ES-I3 (cell line): Measurements from ENCODE around the gene ADSS1.

Experiments
- H3K36me3 ChIP-seq: 2 replicates; pipeline ENCODE4 v1.6.1; 2013; ENCODE audit warnings: mild to moderate bottlenecking, low read length, control low read depth, moderate library complexity; ENCODE audit not compliant: insufficient read depth
- H3K4me1 ChIP-seq: 2 replicates; pipeline ENCODE4 v1.6.1; 2013; ENCODE audit warnings: mild to moderate bottlenecking, control low read depth, low read length; ENCODE audit not compliant: insufficient read depth
- H3K9ac ChIP-seq: 2 replicates; pipeline ENCODE4 v1.6.1; 2013; ENCODE audit warnings: low read depth, mild to moderate bottlenecking, low read length, moderate library complexity
- H3K9me3 ChIP-seq: 2 replicates; pipeline ENCODE4 v1.6.1; 2013; ENCODE audit warnings: mild to moderate bottlenecking, low read length, moderate library complexity; ENCODE audit not compliant: control insufficient read depth, insufficient read depth

The ADSS1 gene

DNA sequence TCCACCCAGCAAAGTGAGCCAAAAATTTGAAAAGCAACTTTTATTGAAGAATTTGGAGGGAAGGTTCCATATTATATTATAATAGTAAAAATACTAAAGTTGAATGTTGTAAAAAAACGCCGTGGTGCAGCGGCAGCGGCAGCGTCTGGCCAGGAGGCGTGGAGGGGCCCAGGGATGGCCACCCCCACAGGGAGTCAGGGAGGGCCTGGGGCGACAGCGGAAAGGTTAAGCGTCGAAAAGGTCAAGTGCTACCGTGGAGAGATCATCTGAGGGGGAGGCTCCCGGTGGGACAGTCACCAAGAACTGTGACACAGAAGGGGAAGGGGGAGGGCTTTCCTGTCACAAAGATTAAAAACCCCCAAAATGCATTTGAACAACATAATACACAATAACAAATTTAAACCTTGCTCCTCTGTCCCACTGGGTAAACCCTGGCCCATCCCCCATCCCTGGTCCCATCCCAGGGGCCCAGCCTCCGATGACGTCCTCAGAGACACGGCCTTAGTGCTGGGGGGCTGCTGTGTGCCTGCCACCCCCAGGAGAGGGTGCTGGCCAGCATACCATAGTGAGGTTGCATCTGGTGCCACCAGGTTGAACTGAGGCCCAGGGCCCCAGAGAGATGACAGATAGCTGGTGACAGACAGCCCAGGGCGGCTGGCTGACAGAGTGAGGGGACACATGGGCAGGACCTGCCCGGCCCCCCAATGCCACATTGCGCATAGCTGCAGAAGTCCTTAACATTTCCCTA, 45.5 kb downstream of the ADSS1 start:
- Histone ChIP-seq H3K36me3 (peaks cover 3% of the 10 kb centered on the region), H3K4me1 (peaks cover 5% of the 10 kb centered on the region; the same call in 1 of the 2 replicates), H3K9ac (no peak overlapping the region), H3K9me3 (peaks cover 6% of the 10 kb centered on the region; the same call in 1 of the 2 replicates)

DNA sequence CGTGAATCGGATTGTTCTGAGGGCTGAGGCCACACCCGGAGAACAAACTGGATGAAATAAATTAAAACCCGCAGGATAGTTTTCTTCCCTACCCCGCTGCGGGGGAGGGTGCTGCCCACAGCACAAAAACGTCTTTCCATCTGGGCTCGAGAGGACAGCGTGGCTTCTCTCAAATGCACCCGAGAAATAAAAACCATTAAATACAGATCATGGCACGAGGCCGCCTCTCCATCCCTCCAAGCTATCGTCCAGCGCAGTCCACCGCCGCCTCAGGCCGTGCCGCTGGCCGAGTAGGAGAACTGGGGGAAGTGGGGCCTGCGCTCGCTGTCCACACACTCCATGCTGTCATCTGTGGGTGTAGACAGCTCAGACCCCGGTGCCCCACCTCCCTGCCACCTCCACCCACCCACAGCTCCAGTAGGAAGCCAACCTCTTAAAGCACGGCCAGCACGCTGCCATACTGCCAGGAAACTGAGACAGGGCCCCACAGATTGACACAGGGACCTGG, 46.1 kb downstream of the ADSS1 start:
- Histone ChIP-seq H3K9ac (no peak overlapping the region), H3K4me1 (peaks cover 5% of the 10 kb centered on the region; the same call in 1 of the 2 replicates), H3K9me3 (peaks cover 6% of the 10 kb centered on the region; the same call in 1 of the 2 replicates), H3K36me3 (peaks cover 3% of the 10 kb centered on the region)

- Histone ChIP-seq H3K9me3 (peaks cover 6% of the 10 kb centered on the region; the same call in 1 of the 2 replicates), H3K36me3 (peaks cover 3% of the 10 kb centered on the region), H3K4me1 (peaks cover 5% of the 10 kb centered on the region; the same call in 1 of the 2 replicates), H3K9ac (no peak overlapping the region)
These were observed 46.8 kb downstream of the ADSS1 start for GRCh38 chr14:104770851-104771272.

GRCh38 chr14:104771374-104771773, 47.3 kb downstream of the ADSS1 start:
- H3K36me3 ChIP-seq: peaks cover 3% of the 10 kb centered on the region
- H3K9me3 ChIP-seq: peaks cover 6% of the 10 kb centered on the region; the same call in 1 of the 2 replicates
- peaks cover 5% of the 10 kb centered on the region; the same call in 1 of the 2 replicates for H3K4me1 ChIP-seq
- no peak overlapping the region for H3K9ac ChIP-seq

DNA sequence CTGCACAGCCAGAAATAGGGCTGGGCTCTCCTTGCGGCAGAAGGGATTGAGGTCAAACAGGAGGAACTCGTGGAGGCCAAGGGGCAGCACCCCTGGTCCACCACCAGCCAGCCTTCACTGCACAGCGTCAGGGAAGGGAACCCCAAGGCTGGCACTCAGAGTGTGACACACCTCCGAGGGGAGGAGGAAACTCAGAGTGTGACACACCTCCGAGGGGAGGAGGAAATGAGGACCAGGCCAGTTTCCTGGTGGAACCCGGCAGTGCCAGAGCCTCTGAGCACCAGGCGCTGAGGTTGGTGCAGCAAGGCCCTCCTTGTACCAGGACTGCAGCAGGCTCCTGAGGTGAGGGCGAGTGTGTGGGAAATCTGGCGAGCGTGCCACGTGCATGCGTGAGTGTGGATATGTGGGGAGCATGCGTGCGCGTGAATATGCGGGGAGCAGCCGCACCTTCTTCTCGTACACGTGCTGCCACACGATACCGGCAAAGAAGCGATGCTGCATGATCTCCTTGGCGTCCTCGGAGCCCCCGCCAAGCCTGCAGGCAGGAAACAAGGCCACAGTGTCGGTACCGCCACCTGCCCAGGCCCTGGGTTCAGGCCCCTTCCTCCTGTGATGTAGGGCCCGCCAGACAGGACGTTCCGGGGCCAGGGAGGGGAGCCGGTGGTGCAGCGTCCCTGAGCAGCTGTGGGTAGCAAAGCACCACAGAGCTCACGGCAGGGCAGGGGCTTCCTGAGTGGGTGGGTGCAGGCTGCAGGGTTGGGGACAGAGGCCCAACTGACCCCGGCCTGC, 48.1 kb downstream of the ADSS1 start:
- peaks cover 5% of the 10 kb centered on the region; the same call in 1 of the 2 replicates for H3K4me1 ChIP-seq
- no peak overlapping the region for H3K9ac ChIP-seq
- peaks cover 6% of the 10 kb centered on the region; the same call in 1 of the 2 replicates for H3K9me3 ChIP-seq
- H3K36me3 ChIP-seq: peaks cover 3% of the 10 kb centered on the region

GRCh38 chr14:104772707-104773504, 48.9 kb downstream of the ADSS1 start:
- Histone ChIP-seq H3K4me1 (peaks cover 5% of the 10 kb centered on the region; the same call in 1 of the 2 replicates), H3K9me3 (peaks cover 6% of the 10 kb centered on the region; the same call in 1 of the 2 replicates), H3K9ac (no peak overlapping the region), H3K36me3 (peaks cover 3% of the 10 kb centered on the region)

DNA sequence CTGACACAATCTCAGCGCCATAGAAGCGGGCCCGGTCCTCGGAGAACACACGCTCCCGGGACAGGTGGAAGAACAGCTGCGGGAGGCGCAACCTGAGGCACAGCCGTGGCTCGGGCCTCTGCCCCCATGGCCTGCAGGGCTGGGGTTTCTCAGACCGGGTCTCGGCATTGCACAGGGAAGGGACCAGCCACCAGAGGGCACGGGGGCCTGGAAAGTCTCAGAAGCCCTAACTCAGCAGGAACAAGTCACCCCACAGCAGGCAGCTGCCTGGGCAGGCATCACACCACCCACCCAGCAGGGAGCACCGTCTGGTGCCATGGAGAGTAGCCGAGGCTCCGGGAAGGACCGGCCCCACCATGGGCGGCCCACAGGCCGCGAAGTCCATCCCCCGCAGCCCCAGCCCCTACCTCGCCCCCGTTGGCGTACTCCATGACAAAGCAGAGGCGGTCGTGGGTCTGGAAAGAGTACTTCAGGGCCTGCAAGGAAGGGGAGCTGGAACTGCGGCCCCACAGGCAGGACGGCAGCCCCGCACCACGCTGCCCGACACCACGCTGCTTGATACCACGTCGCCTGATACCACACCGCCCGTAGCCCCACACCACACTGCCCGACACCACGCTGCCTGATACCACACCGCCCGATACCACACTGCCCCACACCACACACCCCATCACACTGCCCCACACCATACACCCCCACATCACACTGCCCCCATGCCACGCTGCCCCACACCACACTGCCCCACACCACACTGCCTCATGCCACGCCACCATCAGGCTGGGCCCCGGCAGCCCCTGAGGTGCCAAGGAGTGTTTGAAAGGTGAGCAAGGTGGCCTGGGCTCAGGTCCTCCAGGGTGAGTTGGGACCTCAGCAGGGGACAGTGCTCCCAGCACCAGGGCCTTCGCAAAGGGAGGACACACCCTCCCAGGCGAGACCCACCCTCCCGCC, 49.8 kb downstream of the ADSS1 start:
- Histone ChIP-seq H3K4me1 (peaks cover 5% of the 10 kb centered on the region; the same call in 1 of the 2 replicates), H3K36me3 (peaks cover 3% of the 10 kb centered on the region), H3K9me3 (peaks cover 6% of the 10 kb centered on the region; the same call in 1 of the 2 replicates), H3K9ac (no peak overlapping the region)

DNA sequence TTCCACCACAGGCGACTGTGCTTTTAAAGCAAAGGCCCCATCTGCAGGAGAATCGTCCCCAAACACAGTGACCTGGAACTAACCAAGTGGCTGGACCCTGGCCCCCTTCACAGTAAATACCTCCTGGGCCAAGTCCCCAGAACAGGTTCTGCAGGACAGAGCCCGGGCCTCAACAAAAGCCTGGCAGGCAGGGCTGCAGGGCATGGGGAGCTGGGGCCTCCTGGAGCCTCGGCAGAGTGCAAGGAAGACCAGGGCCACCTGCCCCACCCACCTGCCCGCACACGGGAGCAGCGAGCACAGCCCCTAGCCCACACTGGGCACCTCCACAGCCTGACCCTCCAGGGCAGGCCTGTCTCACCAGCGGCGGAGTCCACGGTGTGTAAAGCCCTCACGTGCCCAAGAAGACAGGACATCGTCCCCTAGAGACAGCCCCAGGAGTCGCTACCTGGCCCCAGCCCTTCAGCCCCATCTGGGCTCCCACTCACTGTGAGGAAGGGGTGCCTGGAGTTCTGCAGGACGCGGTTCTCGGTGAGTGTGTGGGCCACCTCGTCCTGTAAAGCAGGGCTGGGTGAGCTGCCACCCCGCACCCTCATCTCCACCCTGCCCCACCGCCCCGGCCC, 50.5 kb downstream of the ADSS1 start:
- Histone ChIP-seq H3K4me1 (peaks cover 3% of the 10 kb centered on the region; the same call in 1 of the 2 replicates), H3K9ac (no peak overlapping the region), H3K9me3 (peaks cover 6% of the 10 kb centered on the region; the same call in 1 of the 2 replicates), H3K36me3 (peaks cover 3% of the 10 kb centered on the region)

DNA sequence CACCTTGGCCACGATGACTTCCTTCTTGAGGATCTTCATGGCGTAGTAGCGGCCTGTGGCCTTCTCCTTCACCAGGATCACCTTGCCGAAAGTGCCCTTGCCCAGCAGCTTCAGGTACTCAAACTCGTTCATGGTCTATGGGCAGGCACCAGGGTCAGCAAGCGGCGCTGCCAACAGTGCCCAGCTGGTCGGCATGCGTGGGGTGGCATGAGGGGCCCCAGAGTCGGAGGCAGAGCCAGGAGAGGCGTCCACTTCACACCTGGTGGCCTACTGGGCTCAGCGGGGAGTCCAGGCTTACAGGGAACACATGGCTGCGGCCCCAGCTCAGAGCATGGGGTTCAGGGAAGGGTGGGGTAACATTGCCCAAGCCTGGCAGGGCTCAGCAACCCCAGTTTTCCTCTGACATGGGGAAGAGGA, 51.1 kb downstream of the ADSS1 start:
- Histone ChIP-seq H3K9ac (no peak overlapping the region), H3K36me3 (peaks cover 3% of the 10 kb centered on the region), H3K9me3 (peaks cover 6% of the 10 kb centered on the region; the same call in 1 of the 2 replicates), H3K4me1 (no peaks in the 10 kb centered on the region)

GRCh38 chr14:104776481-104776880, 52.5 kb downstream of the ADSS1 start:
- Histone ChIP-seq H3K9me3 (no peaks in the 10 kb centered on the region), H3K36me3 (peaks cover 3% of the 10 kb centered on the region), H3K4me1 (no peaks in the 10 kb centered on the region), H3K9ac (no peak overlapping the region)

DNA sequence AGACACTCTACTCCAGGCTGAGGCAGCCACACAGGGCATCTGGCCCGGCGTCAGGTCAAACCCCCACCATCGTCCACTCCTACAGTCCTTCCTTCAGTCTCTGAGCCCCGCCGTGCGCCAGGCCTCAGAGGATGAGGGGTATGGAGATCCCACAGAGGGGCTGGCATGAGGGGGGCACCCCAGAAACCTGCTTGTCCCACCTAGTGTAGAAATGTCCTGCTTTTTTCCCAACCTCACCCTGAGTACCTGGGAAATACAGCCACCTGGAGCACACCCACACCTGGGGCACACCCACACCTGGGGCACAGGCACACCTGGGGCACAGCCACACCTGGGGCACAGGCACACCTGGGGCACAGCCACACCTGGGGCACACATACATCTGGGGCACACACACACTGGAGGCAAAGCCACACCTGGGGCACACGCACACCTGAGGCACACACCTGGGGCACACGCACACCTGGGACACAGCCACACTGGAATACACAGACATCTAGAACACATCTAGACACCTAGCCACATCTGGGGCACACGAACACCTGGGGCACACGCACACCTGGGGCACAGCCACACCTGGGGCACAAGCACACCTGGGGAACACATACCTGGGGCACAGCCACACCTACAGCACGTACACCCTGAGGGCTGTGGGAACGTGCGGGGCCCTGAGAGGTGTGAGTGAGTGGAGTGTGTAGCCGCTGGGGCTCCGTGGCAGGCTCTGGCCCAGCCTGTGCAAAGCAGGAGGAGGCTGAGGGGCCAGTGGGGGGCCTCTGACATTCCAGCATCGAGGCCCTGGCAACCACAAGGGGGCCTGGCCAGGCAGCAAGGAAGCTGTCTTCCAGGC, 53.2 kb downstream of the ADSS1 start:
- H3K9me3 ChIP-seq: no peaks in the 10 kb centered on the region
- H3K9ac ChIP-seq: no peak overlapping the region
- H3K4me1 ChIP-seq: no peaks in the 10 kb centered on the region
- H3K36me3 ChIP-seq: no peaks in the 10 kb centered on the region

DNA sequence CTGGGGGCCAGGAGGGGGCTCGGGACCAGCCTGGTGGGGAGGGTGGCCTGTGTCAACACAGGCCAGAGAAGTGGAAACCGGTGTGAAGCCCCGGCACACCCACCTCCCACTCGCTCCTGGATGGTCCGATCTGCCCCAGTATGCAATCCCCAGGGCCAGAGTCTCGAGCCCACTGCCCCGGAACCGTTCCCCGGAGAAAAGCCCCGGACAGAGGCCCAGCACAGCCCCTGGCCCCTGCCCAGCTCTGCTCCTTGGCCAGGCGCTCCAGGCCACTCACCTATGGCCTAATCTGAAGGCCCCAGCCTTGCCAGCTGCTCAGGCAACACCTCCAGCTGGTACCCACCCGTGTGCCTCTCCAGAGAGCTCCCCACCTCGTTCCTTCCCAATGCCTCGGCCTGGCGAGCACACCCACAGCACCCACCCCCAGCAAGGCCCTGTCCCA, 53.8 kb downstream of the ADSS1 start:
- Histone ChIP-seq H3K4me1 (no peaks in the 10 kb centered on the region), H3K9ac (no peak overlapping the region), H3K9me3 (no peaks in the 10 kb centered on the region), H3K36me3 (no peaks in the 10 kb centered on the region)
